HL-60 (cell line): ENCODE results near the gene FAM117A.
"Not testable (repeated sequence)": the region's sequence is repeated elsewhere in the genome, so short reads cannot be mapped to it uniquely, and the experiment has no call there.

Source experiments
- DNase-seq, 2 experiments: peaks; one replicate each; pipeline ENCODE4 v3.0.0-alpha.2; 2010 to 2020; ENCODE audit warnings: low read depth in 1 of 2, low spot score in 1 of 2
- H3K27ac ChIP-seq: fragments of 250-450 bp; sonication (Bioruptor Pico); replicated peaks from 2 replicates; pipeline ENCODE4 v1.5.1; 2020; ENCODE audit warnings: mild to moderate bottlenecking, moderate library complexity
- H3K27me3 ChIP-seq: fragments of 250-450 bp; sonication (Bioruptor Pico); 2 replicates; pipeline ENCODE4 v1.5.1; 2021; ENCODE audit warnings: mild to moderate bottlenecking, moderate library complexity; ENCODE audit not compliant: insufficient read depth, poor library complexity, severe bottlenecking
- H3K4me3 ChIP-seq: replicated peaks from 2 replicates; pipeline ENCODE4 v1.5.1; 2011; ENCODE audit warnings: mild to moderate bottlenecking, control low read depth, low read length; ENCODE audit not compliant: insufficient read depth
- CTCF ChIP-seq: IDR thresholded peaks from one replicate; pipeline ENCODE4 v1.5.1; 2011; ENCODE audit warnings: low read length, control low read depth, inconsistent platforms; ENCODE audit not compliant: insufficient read depth
- GABPA ChIP-seq: IDR thresholded peaks from 2 replicates; pipeline ENCODE4 v1.6.1; 2012; ENCODE audit warnings: low read depth
- POLR2AphosphoS5 ChIP-seq: IDR thresholded peaks from 2 replicates; pipeline ENCODE4 v1.6.1; 2012; ENCODE audit warnings: low read depth
- REST ChIP-seq: IDR thresholded peaks from 2 replicates; pipeline ENCODE4 v1.6.1; 2012; ENCODE audit warnings: low read depth; ENCODE audit not compliant: insufficient replicate concordance
- SPI1 ChIP-seq: IDR thresholded peaks from 2 replicates; pipeline ENCODE4 v1.6.1; 2012; ENCODE audit warnings: low read depth, mild to moderate bottlenecking, borderline replicate concordance

The FAM117A gene

GRCh38 chr17:49729069-49729468 lies 34.9 kb downstream of the FAM117A start:
- H3K27ac ChIP-seq = peak overlapping the region; percentile 40
- no peak for TF ChIP-seq REST
- TF ChIP-seq SPI1 = no peak
- TF ChIP-seq CTCF = no peak
- no peak for TF ChIP-seq GABPA
- no peak for TF ChIP-seq POLR2AphosphoS5

GRCh38 chr17:49728425-49728824 lies 35.5 kb downstream of the FAM117A start:
- TF ChIP-seq GABPA = no peak
- TF ChIP-seq SPI1 = peak; percentile 63
- no peak for DNase-seq
- Histone ChIP-seq H3K4me3 (no peak overlapping the region), H3K27me3 (no peaks in the 10 kb centered on the region), H3K27ac (peak overlapping the region; percentile 40)

More at GRCh38 chr17:49729069-49729468, 34.9 kb downstream of the FAM117A start:
- no peak overlapping the region for H3K4me3 ChIP-seq
- peak in 1 of 2 experiments; percentile 24 for DNase-seq
- H3K27me3 ChIP-seq = no peaks in the 10 kb centered on the region

- H3K27me3 ChIP-seq = no peaks in the 10 kb centered on the region
- no peak for DNase-seq
- no peak for TF ChIP-seq GABPA
- TF ChIP-seq CTCF = no peak
- TF ChIP-seq POLR2AphosphoS5 = no peak
- TF ChIP-seq SPI1 = no peak
- TF ChIP-seq REST = no peak
- no peak overlapping the region for H3K4me3 ChIP-seq
- H3K27ac ChIP-seq = peak overlapping the region; percentile 10; the same call in 1 of the 2 replicates
Observed at GRCh38 chr17:49727380-49727779, 36.6 kb downstream of the FAM117A start.

GRCh38 chr17:49725452-49726130 lies 38.3 kb downstream of the FAM117A start:
- Histone ChIP-seq H3K27ac (no peak overlapping the region), H3K27me3 (no peaks in the 10 kb centered on the region), H3K4me3 (no peak overlapping the region)
- no peak for TF ChIP-seq CTCF
- no peak for TF ChIP-seq POLR2AphosphoS5
- no peak for TF ChIP-seq GABPA
- no peak for TF ChIP-seq SPI1
- TF ChIP-seq REST = no peak
- no peak for DNase-seq

GRCh38 chr17:49724552-49724951 lies 39.4 kb downstream of the FAM117A start:
- DNase-seq, H3K27ac ChIP-seq, H3K27me3 ChIP-seq, H3K4me3 ChIP-seq: not testable (repeated sequence)
